Stimulated activated CD8-positive, alpha-beta memory T cell treated with anti-CD3 and anti-CD28 coated beads, Interleukin-7, amount 100 ng/mL, for 1 hour (primary cell): ENCODE results near the gene CXXC5.
"Not testable (repeated sequence)": the region's sequence is repeated elsewhere in the genome, so short reads cannot be mapped to it uniquely, and the experiment has no call there.

Source experiments
- DNase-seq, 2 donors: peaks; one replicate each; pipeline ENCODE4 v3.0.0-alpha.2; 2020; ENCODE audit warnings: low read depth in 2 of 2

Gene CXXC5

GRCh38 chr5:139648205-139649081 is at the start of gene CXXC5:
CXXC5 (plus strand) TSS chr5:139648349; CDS start chr5:139680524, 32,175 bp downstream.
- peak in 1 of 2 donors; percentile 37 for DNase-seq

GRCh38 chr5:139598601-139598965 is 49.6 kb upstream of the CXXC5 start:
- DNase-seq = not testable (repeated sequence)

- DNase-seq = no peak
Observed at GRCh38 chr5:139600336-139600949, 47.7 kb upstream of the CXXC5 start.

- DNase-seq = no peak
Observed at GRCh38 chr5:139601429-139601828, 46.7 kb upstream of the CXXC5 start.

- not testable (repeated sequence) for DNase-seq
Observed at GRCh38 chr5:139601948-139602347, 46.2 kb upstream of the CXXC5 start.

- no peak for DNase-seq
Observed at GRCh38 chr5:139605887-139606286, 42.3 kb upstream of the CXXC5 start.

- no peak for DNase-seq
Observed at GRCh38 chr5:139611703-139612584, 36.2 kb upstream of the CXXC5 start.

- DNase-seq = no peak
Observed at GRCh38 chr5:139619861-139620260, 28.3 kb upstream of the CXXC5 start.

GRCh38 chr5:139625398-139625797 is 22.8 kb upstream of the CXXC5 start:
- not testable (repeated sequence) for DNase-seq

GRCh38 chr5:139630855-139631254 is 17.3 kb upstream of the CXXC5 start:
- DNase-seq = no peak

GRCh38 chr5:139631520-139632165 is 16.5 kb upstream of the CXXC5 start:
- DNase-seq = no peak

- peak in 1 of 2 donors; percentile 39 for DNase-seq
Observed at GRCh38 chr5:139633295-139634027, 14.7 kb upstream of the CXXC5 start.

GRCh38 chr5:139634028-139634325 is 14.2 kb upstream of the CXXC5 start:
- DNase-seq = no peak

- no peak for DNase-seq
Observed at GRCh38 chr5:139634541-139634940, 13.6 kb upstream of the CXXC5 start.

GRCh38 chr5:139635191-139635590 is 13.0 kb upstream of the CXXC5 start:
- DNase-seq = no peak

- DNase-seq = no peak
Observed at GRCh38 chr5:139635606-139636206, 12.4 kb upstream of the CXXC5 start.

- no peak for DNase-seq
Observed at GRCh38 chr5:139636207-139636792, 11.8 kb upstream of the CXXC5 start.

- DNase-seq = no peak
Observed at GRCh38 chr5:139636975-139637408, 11.2 kb upstream of the CXXC5 start.

GRCh38 chr5:139637438-139638089 is 10.6 kb upstream of the CXXC5 start:
- DNase-seq = no peak
